Pancreas (tissue), 10 donors: ENCODE measurements around the gene UIMC1. TPM values are rescaled to one million over a fixed set of nuclear protein-coding genes. Genes with fewer than 3 reads are reported as not detected.
A peak's percentile ranks its signal among the peaks of the same experiment; 100 is the strongest.

ENCODE experiments used
- ATAC-seq, 4 donors: fragments of 200-7000 bp; cut with Tn5 transposase; one replicate each; pipeline versions ENCODE4 v1.8.0 to v1.9.1; 2020; ENCODE audit warnings: mild to moderate bottlenecking in 4 of 4, moderate library complexity in 4 of 4
- DNase-seq, 6 donors: peaks; one replicate each; pipeline ENCODE4 v3.0.0-alpha.2; 2020
- FAIRE-seq: peaks from 2 replicates; lab custom pipeline; 2012; peaks lifted over from hg19 to GRCh38; lab: Jason Lieb, UNC
- H3K27ac ChIP-seq, 4 donors: fragments of 200-600 bp; sonication (generic); 1 replicate in 3 of 4; 2 replicates in 1 of 4; pipeline versions ENCODE4 v1.5.0 to v1.8.0; 2020
- H3K27me3 ChIP-seq, 4 donors: fragments of 200-600 bp; one replicate each; pipeline ENCODE4 v1.8.0; 2021
- H3K36me3 ChIP-seq, 3 donors: fragments of 200-600 bp; sonication (generic) in 1 of 3; one replicate each; pipeline versions ENCODE4 v1.5.0 to v1.8.0; 2020 to 2021
- H3K4me1 ChIP-seq, 3 donors: fragments of 200-600 bp; one replicate each; pipeline ENCODE4 v1.8.0; 2021
- H3K4me3 ChIP-seq, 4 donors: fragments of 200-600 bp; sonication (generic) in 2 of 4; one replicate each; pipeline versions ENCODE4 v1.5.0 to v1.8.0; 2020 to 2021
- H3K9me3 ChIP-seq, 4 donors: fragments of 200-600 bp; one replicate each; pipeline ENCODE4 v1.8.0; 2021
- CTCF ChIP-seq, 4 donors: fragments of 200-600 bp; sonication (generic) in 3 of 4; IDR thresholded peaks; one replicate each; pipeline versions ENCODE4 v1.5.0 to v1.8.0; 2021; ENCODE audit warnings: antibody characterized with exemption in 4 of 4
- WGBS, 2 donors: extraction: QIAGEN DNeasy Blood & Tissue Kit; methylation state at CpG; one replicate each; pipeline ENCODE4 v1.1.7; 2013; 5-methylcytosine and 5-hydroxymethylcytosine counted together
- intact Hi-C, 3 donors: fragments of 100-400 bp; cut with DNase I; formaldehyde crosslinking; loops; one replicate each; pipeline versions ENCODE4 v1.11.1 to v1.14.2; 2022
- polyA plus RNA-seq, 2 donors: library from polyadenylated mRNA; stranded (reverse); fragments of 200-250 nt; gene quantifications; one replicate each; pipeline ENCODE4 v1.2.3, GENCODE V29; 2013
- total RNA-seq, 6 donors: library from RNA; stranded (reverse); fragmentation: NEBNext Ultra II Directional in 4 of 6; extraction: Animal tissue kit (Norgen Biotek cat#: 25700) in 4 of 6; gene quantifications; one replicate each; pipeline versions ENCODE4 v1.2.1 to v1.2.4, GENCODE V29; 2021 to 2023
- donor health status: healthy with polysubstance abuse.
- donor health status: DM: no; HTN: no; CAD: no; lungs with moderate emphysema.
- donor health status: DM: no; HTN: no; CAD: no.
- donor health status: control.
- donor health status: control.
- donor health status: Bipolar disorder and iron deficiency.
- donor health status: DM: yes; HTN: yes; CAD: no.
- donor health status: DM: no; HTN: no; CAD: no.
- donor health status: DM: no; HTN: no; CAD: no.
- donor health status: DM: yes; HTN: yes; CAD: no.

Gene UIMC1
- total and polyA plus RNA-seq, 8 donors: 19.9 to 29.5 (median 23.0) TPM

- H3K4me1 ChIP-seq: no peaks in the 10 kb centered on the region
- no peaks in the 10 kb centered on the region for H3K27me3 ChIP-seq
- WGBS, 2 donors: 79 to 81% methylated on average over 3 of the region's 3 CpGs
- H3K36me3 ChIP-seq: peaks cover 0 to 22% (median 12%) of the 10 kb centered on the region in 3 donors
- no peak for FAIRE-seq
- H3K4me3 ChIP-seq: no peak overlapping the region
- no peak for ATAC-seq
- no peak for DNase-seq
- intact Hi-C loops: no loop called here
- H3K9me3 ChIP-seq: no peaks in the 10 kb centered on the region
- H3K27ac ChIP-seq: no peak overlapping the region
- TF ChIP-seq CTCF (IDR thresholded peaks at IDR 0.05): no peak
Observed at GRCh38 chr5:176979669-176980068, 26.9 kb downstream of the UIMC1 start.

- Histone ChIP-seq H3K27ac (no peak overlapping the region), H3K9me3 (no peaks in the 10 kb centered on the region), H3K4me1 (peaks cover 0 to 3% (median 0%) of the 10 kb centered on the region in 3 donors), H3K4me3 (no peak overlapping the region), H3K27me3 (no peaks in the 10 kb centered on the region), H3K36me3 (peaks cover 0 to 19% (median 6%) of the 10 kb centered on the region in 3 donors)
- FAIRE-seq (no peak), DNase-seq (no peak), ATAC-seq (no peak)
- TF ChIP-seq CTCF (IDR thresholded peaks at IDR 0.05): no peak
- WGBS, 2 donors: 44 to 52% methylated on average over 1 of the region's 1 CpG
- intact Hi-C loops: no loop called here
Observed at GRCh38 chr5:176965633-176966032, 40.9 kb downstream of the UIMC1 start.

GRCh38 chr5:176959051-176959450 lies 47.5 kb downstream of the UIMC1 start:
- Histone ChIP-seq H3K27me3 (no peaks in the 10 kb centered on the region), H3K4me3 (no peak overlapping the region), H3K36me3 (peaks cover 0 to 18% (median 0%) of the 10 kb centered on the region in 3 donors), H3K9me3 (no peaks in the 10 kb centered on the region), H3K4me1 (no peaks in the 10 kb centered on the region), H3K27ac (no peak overlapping the region)
- peak in 2 of 4 donors; percentile 12 to 27 for TF ChIP-seq CTCF (IDR thresholded peaks at IDR 0.05)
- ATAC-seq (peak in 3 of 4 donors; percentile 58 to 75 (median 62)), FAIRE-seq (no peak), DNase-seq (no peak)
- WGBS, 2 donors: 70 to 71% methylated on average over 3 of the region's 3 CpGs
- intact Hi-C loops: loop anchor here in 2 of 3 donors (5.0 to 10.0 kb wide), 2 partner anchors 294 to 302 kb away; no protein-coding TSS in a partner anchor

- Histone ChIP-seq H3K27me3 (no peaks in the 10 kb centered on the region), H3K36me3 (peaks cover 0 to 18% (median 0%) of the 10 kb centered on the region in 3 donors), H3K4me3 (no peak overlapping the region), H3K9me3 (no peaks in the 10 kb centered on the region), H3K27ac (no peak overlapping the region), H3K4me1 (no peaks in the 10 kb centered on the region)
- intact Hi-C loops: loop anchor here in 2 of 3 donors (5.0 to 10.0 kb wide), 2 partner anchors 292 to 299 kb away; no protein-coding TSS in a partner anchor
- no peak for DNase-seq
- no peak for ATAC-seq
- FAIRE-seq: no peak
- no peak for TF ChIP-seq CTCF (IDR thresholded peaks at IDR 0.05)
- WGBS, 2 donors: 71 to 80% methylated on average over 1 of the region's 1 CpG
Observed at GRCh38 chr5:176956756-176957155, 49.8 kb downstream of the UIMC1 start.

- H3K4me3 ChIP-seq: no peak overlapping the region
- H3K27ac ChIP-seq: no peak overlapping the region
- H3K4me1 ChIP-seq: no peaks in the 10 kb centered on the region
- intact Hi-C loops: loop anchor here in 2 of 3 donors (5.0 to 10.0 kb wide), 2 partner anchors 291 to 299 kb away; no protein-coding TSS in a partner anchor
- H3K27me3 ChIP-seq: no peaks in the 10 kb centered on the region
- no peak for TF ChIP-seq CTCF (IDR thresholded peaks at IDR 0.05)
- FAIRE-seq (no peak), ATAC-seq (no peak), DNase-seq (no peak)
- H3K9me3 ChIP-seq: no peaks in the 10 kb centered on the region
- H3K36me3 ChIP-seq: peaks cover 0 to 21% (median 0%) of the 10 kb centered on the region in 3 donors
Observed at GRCh38 chr5:176955895-176956294, 50.7 kb downstream of the UIMC1 start.
